Measurements from ENCODE around the gene HMGA1.

DNA sequence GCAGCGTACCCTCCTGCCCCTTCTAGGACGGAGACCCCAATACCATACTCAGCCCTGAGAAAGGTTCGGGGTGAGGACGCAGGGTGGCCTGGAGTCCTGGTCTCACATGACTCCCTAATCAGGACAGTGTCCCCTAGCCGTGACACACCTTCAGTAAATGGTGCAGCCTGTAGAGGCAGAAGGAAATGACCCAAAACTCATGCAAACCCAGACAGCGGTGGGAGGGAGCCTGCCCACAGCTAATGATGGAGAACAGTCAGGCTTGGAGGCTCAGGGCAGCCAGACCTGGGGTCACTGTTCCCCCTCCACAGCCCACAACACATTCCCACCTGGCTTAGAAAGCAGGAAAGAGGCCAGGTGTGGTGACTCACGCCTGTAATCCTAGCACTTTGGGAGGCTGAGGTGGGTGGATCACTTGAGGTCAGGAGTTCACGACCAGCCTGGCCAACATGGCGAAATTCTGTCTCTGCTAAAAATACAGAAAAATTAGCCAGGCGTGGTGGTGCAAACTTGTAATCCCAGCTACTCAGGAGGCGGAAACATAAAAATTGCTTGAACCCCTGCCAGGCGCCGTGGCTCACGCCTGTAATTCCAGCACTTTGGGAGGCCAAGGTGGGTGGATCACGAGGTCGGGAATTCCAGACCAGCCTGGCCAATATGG lies 8.8 kb upstream of the HMGA1 start:
- TF ChIP-seq, protein P1, sequence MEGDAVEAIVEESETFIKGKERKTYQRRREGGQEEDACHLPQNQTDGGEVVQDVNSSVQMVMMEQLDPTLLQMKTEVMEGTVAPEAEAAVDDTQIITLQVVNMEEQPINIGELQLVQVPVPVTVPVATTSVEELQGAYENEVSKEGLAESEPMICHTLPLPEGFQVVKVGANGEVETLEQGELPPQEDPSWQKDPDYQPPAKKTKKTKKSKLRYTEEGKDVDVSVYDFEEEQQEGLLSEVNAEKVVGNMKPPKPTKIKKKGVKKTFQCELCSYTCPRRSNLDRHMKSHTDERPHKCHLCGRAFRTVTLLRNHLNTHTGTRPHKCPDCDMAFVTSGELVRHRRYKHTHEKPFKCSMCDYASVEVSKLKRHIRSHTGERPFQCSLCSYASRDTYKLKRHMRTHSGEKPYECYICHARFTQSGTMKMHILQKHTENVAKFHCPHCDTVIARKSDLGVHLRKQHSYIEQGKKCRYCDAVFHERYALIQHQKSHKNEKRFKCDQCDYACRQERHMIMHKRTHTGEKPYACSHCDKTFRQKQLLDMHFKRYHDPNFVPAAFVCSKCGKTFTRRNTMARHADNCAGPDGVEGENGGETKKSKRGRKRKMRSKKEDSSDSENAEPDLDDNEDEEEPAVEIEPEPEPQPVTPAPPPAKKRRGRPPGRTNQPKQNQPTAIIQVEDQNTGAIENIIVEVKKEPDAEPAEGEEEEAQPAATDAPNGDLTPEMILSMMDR (conservative IDR thresholded peaks at IDR 0.05; ENCODE audit: low read length): no peak
- no peak for TF ChIP-seq EZH2phosphoT487 (IDR thresholded peaks at IDR 0.05; ENCODE audit: borderline replicate concordance)

All from Loucy (cell line).